Measurements from ENCODE around the gene POLR3G.

Gene POLR3G

DNA sequence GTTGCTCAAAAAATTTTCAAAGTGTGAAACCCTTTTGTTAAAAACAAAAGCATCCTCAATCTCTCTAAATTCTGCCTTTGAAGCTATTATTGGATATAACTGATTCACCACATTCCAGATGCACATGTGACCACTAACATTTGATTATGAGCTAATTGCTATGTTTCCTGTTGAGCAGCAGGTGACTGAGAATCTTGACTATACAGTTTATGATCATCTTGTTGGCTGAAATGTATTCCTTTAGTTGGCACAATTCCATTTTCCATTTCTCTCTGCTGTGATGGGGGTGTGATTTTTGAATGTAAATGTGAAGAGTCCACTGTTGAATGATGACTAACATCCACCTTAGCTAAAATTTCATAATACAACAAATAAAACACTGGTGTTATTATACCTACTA is 44.0 kb downstream of the POLR3G start:
- POLR2A ChIA-PET = interaction anchor here (0.6 kb wide), 1 partner anchor 8 kb away, joined by 4 read pairs; no protein-coding TSS in a partner anchor
- no peak overlapping the region for H3K4me3 ChIP-seq (ENCODE audit: low read depth, low read length)
- no peaks in the 10 kb centered on the region for H3K9me3 ChIP-seq (ENCODE audit: control insufficient read depth, insufficient read depth, low read depth, low read length)
- CTCF ChIA-PET = interaction anchor here (0.5 to 1.7 kb wide), 4 partner anchors 11 to 852 kb away, joined by 3 to 5 read pairs (median 4); partner anchors contain the start of gene LYSMD3
- H3K4me1 ChIP-seq (ENCODE audit: control insufficient read depth, insufficient read depth, low read length) = peaks cover 5% of the 10 kb centered on the region
- peaks cover 20 to 51% of the 10 kb centered on the region in 2 experiments for H3K36me3 ChIP-seq (ENCODE audit: control insufficient read depth in 2 of 2, insufficient read depth in 1 of 2, low read length in 2 of 2)
- H3K27ac ChIP-seq (ENCODE audit: extremely low read depth, low read depth, low read length) = no peak overlapping the region
- TF ChIP-seq ZNF350 (tag by site-specific recombination; IDR thresholded peaks at IDR 0.05) (no peak), BCL11B (tag by site-specific recombination; IDR thresholded peaks at IDR 0.05; ENCODE audit: low read depth) (no peak), ZNF211 (tag by site-specific recombination; IDR thresholded peaks at IDR 0.05; ENCODE audit: low read depth) (no peak), ZNF843 (tag by site-specific recombination; IDR thresholded peaks at IDR 0.05) (no peak), KLF1 (tag by site-specific recombination; IDR thresholded peaks at IDR 0.05) (no peak), ZNF785 (tag by site-specific recombination; IDR thresholded peaks at IDR 0.05) (no peak), ZNF837 (tag by site-specific recombination; IDR thresholded peaks at IDR 0.05) (no peak), SCRT2 (tag by site-specific recombination; IDR thresholded peaks at IDR 0.05) (peak; percentile 88), ZNF248 (tag by site-specific recombination; IDR thresholded peaks at IDR 0.05) (no peak), ZNF311 (tag by site-specific recombination; IDR thresholded peaks at IDR 0.05; ENCODE audit: borderline replicate concordance) (no peak), ZNF544 (tag by site-specific recombination; IDR thresholded peaks at IDR 0.05) (no peak), ZBTB21 (tag by site-specific recombination; IDR thresholded peaks at IDR 0.05) (no peak), ZNF658 (tag by site-specific recombination; IDR thresholded peaks at IDR 0.05) (no peak), ZBTB17 (tag by site-specific recombination; IDR thresholded peaks at IDR 0.05) (0 out of 2 replicates have a peak, but pooled peaks have one; percentile 25), ZNF366 (tag by site-specific recombination; conservative IDR thresholded peaks at IDR 0.05) (peak; percentile 53), ZNF610 (tag by site-specific recombination; IDR thresholded peaks at IDR 0.05; ENCODE audit: borderline replicate concordance) (no peak), ZNF629 (tag by site-specific recombination; IDR thresholded peaks at IDR 0.05) (peak; percentile 56; the same call in 1 of the 2 replicates), ZNF138 (tag by site-specific recombination; IDR thresholded peaks at IDR 0.05; ENCODE audit: borderline replicate concordance) (no peak), ZNF623 (tag by site-specific recombination; IDR thresholded peaks at IDR 0.05) (no peak), ZNF521 (tag by site-specific recombination; IDR thresholded peaks at IDR 0.05) (no peak), ZNF768 (tag by site-specific recombination; IDR thresholded peaks at IDR 0.05) (no peak), ZNF391 (tag by site-specific recombination; IDR thresholded peaks at IDR 0.05; ENCODE audit: borderline replicate concordance, low read depth) (no peak), ZFP37 (tag by site-specific recombination; IDR thresholded peaks at IDR 0.05) (no peak), HOXD13 (CRISPR knock-in tag; IDR thresholded peaks at IDR 0.05; ENCODE audit: borderline replicate concordance) (no peak)
- TF ChIP-seq, protein P1, sequence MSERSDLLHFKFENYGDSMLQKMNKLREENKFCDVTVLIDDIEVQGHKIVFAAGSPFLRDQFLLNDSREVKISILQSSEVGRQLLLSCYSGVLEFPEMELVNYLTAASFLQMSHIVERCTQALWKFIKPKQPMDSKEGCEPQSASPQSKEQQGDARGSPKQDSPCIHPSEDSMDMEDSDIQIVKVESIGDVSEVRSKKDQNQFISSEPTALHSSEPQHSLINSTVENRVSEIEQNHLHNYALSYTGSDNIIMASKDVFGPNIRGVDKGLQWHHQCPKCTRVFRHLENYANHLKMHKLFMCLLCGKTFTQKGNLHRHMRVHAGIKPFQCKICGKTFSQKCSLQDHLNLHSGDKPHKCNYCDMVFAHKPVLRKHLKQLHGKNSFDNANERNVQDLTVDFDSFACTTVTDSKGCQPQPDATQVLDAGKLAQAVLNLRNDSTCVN (tag by site-specific recombination; optimal IDR thresholded peaks at IDR 0.05) = no peak
- TF ChIP-seq, protein P2, sequence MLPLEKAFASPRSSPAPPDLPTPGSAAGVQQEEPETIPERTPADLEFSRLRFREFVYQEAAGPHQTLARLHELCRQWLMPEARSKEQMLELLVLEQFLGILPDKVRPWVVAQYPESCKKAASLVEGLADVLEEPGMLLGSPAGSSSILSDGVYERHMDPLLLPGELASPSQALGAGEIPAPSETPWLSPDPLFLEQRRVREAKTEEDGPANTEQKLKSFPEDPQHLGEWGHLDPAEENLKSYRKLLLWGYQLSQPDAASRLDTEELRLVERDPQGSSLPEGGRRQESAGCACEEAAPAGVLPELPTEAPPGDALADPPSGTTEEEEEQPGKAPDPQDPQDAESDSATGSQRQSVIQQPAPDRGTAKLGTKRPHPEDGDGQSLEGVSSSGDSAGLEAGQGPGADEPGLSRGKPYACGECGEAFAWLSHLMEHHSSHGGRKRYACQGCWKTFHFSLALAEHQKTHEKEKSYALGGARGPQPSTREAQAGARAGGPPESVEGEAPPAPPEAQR (tag by site-specific recombination; IDR thresholded peaks at IDR 0.05) = no peak
- TF ChIP-seq, protein P3, sequence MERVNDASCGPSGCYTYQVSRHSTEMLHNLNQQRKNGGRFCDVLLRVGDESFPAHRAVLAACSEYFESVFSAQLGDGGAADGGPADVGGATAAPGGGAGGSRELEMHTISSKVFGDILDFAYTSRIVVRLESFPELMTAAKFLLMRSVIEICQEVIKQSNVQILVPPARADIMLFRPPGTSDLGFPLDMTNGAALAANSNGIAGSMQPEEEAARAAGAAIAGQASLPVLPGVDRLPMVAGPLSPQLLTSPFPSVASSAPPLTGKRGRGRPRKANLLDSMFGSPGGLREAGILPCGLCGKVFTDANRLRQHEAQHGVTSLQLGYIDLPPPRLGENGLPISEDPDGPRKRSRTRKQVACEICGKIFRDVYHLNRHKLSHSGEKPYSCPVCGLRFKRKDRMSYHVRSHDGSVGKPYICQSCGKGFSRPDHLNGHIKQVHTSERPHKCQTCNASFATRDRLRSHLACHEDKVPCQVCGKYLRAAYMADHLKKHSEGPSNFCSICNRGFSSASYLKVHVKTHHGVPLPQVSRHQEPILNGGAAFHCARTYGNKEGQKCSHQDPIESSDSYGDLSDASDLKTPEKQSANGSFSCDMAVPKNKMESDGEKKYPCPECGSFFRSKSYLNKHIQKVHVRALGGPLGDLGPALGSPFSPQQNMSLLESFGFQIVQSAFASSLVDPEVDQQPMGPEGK (tag by site-specific recombination; IDR thresholded peaks at IDR 0.05) = no peak
- TF ChIP-seq, protein P4, sequence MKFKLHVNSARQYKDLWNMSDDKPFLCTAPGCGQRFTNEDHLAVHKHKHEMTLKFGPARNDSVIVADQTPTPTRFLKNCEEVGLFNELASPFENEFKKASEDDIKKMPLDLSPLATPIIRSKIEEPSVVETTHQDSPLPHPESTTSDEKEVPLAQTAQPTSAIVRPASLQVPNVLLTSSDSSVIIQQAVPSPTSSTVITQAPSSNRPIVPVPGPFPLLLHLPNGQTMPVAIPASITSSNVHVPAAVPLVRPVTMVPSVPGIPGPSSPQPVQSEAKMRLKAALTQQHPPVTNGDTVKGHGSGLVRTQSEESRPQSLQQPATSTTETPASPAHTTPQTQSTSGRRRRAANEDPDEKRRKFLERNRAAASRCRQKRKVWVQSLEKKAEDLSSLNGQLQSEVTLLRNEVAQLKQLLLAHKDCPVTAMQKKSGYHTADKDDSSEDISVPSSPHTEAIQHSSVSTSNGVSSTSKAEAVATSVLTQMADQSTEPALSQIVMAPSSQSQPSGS (tag by site-specific recombination; IDR thresholded peaks at IDR 0.05; ENCODE audit: low read depth) = no peak
- TF ChIP-seq, protein P5, sequence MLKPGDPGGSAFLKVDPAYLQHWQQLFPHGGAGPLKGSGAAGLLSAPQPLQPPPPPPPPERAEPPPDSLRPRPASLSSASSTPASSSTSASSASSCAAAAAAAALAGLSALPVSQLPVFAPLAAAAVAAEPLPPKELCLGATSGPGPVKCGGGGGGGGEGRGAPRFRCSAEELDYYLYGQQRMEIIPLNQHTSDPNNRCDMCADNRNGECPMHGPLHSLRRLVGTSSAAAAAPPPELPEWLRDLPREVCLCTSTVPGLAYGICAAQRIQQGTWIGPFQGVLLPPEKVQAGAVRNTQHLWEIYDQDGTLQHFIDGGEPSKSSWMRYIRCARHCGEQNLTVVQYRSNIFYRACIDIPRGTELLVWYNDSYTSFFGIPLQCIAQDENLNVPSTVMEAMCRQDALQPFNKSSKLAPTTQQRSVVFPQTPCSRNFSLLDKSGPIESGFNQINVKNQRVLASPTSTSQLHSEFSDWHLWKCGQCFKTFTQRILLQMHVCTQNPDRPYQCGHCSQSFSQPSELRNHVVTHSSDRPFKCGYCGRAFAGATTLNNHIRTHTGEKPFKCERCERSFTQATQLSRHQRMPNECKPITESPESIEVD (tag by site-specific recombination; IDR thresholded peaks at IDR 0.05) = 0 out of 2 replicates have a peak, but pooled peaks have one; percentile 33
